GM10248 (cell line): ENCODE results near the gene DRC3.

Source experiments
- CTCF ChIA-PET: fragments of 300-600 bp; sonication (Branson Sonifier 250); formaldehyde crosslinking; extraction: SDS; loops from one replicate; lab custom pipeline; 2021; ENCODE audit warnings: antibody characterized with exemption; lab: Yijun Ruan, JAX
- POLR2A ChIA-PET: fragments of 350-650 bp; sonication (Branson Sonifier 250); formaldehyde crosslinking; extraction: SDS; loops from one replicate; lab custom pipeline; 2020; ENCODE audit warnings: antibody characterized with exemption; lab: Yijun Ruan, JAX
- DNase-seq: peaks from one replicate; pipeline ENCODE4 v3.0.0; 2012; ENCODE audit errors: extremely low spot score
- TF ChIP-seq, protein P1 (sequence below): IDR thresholded peaks from 2 replicates; pipeline ENCODE4 v1.5.1; 2012; ENCODE audit warnings: mild to moderate bottlenecking, low read depth; ENCODE audit errors: extremely low read depth, missing control alignments, control extremely low read depth

DRC3 gene

DNA sequence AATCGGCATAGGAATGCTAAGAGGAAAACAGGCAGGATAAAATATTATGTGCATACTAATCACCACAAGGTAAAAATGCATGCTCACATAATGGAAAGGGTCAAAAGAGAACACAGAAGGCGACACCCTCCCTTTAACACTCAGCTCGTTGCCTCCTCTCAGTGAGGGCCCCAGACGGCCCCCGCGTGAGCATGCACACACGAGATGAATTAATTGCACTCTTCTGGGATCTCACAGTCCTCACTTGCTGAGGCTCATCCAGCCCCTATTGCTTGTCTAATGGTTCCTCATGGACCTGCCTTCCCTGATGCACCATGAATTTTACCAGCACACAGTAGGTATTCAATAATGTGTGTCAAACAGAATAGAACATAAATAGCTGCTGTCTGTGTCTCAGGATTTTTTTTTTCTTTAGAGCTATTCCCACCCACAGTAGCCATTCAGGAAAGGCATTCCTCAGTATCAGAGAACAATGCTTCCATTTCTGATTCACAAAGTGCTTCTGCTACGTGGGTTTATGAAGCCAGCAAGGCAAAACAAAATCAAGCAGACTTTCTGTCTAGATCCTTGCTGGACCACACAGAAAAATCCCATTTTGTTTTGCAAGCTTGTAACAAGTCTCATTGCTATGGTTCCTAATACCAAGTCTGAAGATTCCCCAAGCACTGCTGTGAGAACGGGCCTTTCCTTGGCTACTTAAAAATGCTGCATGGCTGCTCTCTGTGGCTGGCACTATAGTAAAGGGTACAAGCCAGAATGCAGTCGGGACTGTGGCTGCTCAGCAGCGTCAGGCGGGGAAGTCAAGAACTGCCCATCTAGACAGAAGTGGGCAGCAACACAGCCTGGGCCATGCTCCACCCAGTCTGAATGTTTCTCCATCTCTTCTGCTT lies 44.0 kb upstream of the DRC3 start:
- ChIA-PET POLR2A (no interaction called here), CTCF (interaction anchor here (1.3 to 2.4 kb wide), 2 partner anchors 10 to 19 kb away, joined by 4 to 17 read pairs; no protein-coding TSS in a partner anchor)
- TF ChIP-seq, protein P1, sequence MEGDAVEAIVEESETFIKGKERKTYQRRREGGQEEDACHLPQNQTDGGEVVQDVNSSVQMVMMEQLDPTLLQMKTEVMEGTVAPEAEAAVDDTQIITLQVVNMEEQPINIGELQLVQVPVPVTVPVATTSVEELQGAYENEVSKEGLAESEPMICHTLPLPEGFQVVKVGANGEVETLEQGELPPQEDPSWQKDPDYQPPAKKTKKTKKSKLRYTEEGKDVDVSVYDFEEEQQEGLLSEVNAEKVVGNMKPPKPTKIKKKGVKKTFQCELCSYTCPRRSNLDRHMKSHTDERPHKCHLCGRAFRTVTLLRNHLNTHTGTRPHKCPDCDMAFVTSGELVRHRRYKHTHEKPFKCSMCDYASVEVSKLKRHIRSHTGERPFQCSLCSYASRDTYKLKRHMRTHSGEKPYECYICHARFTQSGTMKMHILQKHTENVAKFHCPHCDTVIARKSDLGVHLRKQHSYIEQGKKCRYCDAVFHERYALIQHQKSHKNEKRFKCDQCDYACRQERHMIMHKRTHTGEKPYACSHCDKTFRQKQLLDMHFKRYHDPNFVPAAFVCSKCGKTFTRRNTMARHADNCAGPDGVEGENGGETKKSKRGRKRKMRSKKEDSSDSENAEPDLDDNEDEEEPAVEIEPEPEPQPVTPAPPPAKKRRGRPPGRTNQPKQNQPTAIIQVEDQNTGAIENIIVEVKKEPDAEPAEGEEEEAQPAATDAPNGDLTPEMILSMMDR, result no peak
- no peak for DNase-seq

DNA sequence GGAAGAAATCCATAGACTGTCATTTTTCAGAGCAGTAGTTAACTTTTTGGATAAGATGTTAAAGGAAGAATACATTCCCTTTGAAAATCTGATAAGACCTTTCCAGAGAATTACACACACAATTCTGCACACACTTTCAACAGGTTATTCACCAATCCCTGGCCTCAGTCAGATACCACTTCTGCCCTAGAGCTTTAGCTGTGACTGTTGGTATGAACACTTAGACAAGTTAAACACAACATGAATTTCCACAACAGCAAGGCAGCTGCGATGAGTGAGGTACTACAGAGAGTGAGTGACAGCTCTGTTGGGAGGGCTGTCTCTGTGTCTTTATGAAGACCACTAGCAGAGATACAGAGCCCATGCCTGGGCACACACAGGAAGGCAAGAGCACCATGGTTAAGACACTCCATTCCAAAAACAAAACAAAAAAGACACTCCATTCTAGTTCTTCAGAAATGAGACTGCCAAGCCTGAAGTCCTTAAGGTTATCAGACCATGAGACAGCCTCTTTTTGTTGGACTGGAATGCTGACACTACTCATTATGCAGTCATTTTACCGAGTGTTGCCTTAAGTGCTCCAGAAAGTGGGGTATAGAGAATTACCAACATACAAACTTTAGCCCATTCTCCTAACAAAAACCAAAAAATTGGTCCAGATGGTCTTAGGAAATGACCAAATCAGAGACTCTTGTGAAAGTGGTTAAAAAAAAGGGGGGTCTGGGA lies 42.8 kb upstream of the DRC3 start:
- CTCF ChIA-PET, result interaction anchor here (1.3 to 2.1 kb wide), 2 partner anchors 9 to 26 kb away, joined by 3 to 6 read pairs; no protein-coding TSS in a partner anchor
- POLR2A ChIA-PET, result no interaction called here
- TF ChIP-seq, protein P1, result no peak
- DNase-seq, result no peak

DNA sequence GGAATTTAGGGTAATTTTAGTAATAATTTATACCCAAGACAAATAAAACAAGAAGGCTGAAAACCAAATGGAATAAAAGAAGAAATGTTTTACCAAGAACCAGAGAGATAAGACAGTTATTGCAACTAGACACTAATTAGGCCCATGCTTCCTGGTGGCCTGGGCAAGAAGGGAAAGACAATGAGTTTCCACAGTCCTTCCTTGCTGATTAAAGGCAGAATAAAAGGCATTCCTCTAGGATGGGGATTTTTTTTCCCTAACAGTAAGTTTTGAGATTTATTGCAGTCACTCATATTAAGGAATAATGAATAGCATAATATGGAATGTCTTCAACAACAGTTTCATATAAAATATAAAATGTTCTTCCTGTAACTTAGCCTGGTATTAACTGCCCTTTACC lies 42.0 kb upstream of the DRC3 start:
- POLR2A ChIA-PET, result no interaction called here
- TF ChIP-seq, protein P1, result no peak

DNA sequence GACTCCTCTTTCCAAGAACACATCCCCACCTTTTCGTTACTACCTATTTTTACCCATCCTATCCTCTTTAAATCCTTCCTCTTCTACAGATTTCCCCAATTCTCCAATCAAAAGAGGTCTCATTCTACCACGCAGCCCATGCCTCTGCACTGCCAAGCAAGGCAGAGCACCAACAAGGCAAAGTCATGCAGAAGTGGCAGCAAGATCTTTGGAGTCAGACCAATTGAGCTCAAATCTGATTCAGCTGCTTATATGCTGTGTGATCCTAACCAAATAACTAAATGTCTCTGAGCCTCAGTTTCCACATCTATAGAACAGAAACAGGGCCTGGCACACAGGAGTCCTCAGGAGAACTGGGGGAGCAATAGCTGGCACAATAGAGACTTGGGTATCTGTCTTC lies 41.5 kb upstream of the DRC3 start:
- DNase-seq, result no peak
- CTCF ChIA-PET, result interaction anchor here (1.3 to 2.3 kb wide), 4 partner anchors 10 to 25 kb away, joined by 3 to 17 read pairs (median 5); no protein-coding TSS in a partner anchor
- TF ChIP-seq, protein P1, result no peak
- POLR2A ChIA-PET, result no interaction called here

More for the DNA sequence above, 42.0 kb upstream of the DRC3 start:
- CTCF ChIA-PET, result interaction anchor here (1.3 to 2.1 kb wide), 2 partner anchors 10 to 25 kb away, joined by 3 to 6 read pairs; no protein-coding TSS in a partner anchor
- DNase-seq, result no peak

DNA sequence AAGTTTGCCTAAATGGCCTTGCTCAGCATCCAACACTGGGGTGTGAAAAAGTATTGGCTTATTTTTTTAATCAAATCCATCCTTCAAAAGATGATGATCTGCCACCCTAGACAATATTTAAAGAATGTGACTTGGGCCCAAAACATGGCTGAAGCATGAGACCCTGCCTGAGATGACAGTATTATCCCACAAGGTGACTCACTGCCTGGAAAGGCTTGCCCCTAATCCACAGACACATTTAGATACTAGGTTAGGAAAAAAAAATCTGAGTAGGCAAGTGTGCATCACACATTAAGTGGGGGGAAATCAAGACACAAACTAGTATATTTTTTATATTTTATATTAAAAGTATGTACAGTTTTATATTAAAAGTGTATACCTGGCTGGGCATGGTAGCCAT lies 38.9 kb upstream of the DRC3 start:
- ChIA-PET POLR2A (no interaction called here), CTCF (no interaction called here)
- DNase-seq, result no peak
- TF ChIP-seq, protein P1, result no peak

DNA sequence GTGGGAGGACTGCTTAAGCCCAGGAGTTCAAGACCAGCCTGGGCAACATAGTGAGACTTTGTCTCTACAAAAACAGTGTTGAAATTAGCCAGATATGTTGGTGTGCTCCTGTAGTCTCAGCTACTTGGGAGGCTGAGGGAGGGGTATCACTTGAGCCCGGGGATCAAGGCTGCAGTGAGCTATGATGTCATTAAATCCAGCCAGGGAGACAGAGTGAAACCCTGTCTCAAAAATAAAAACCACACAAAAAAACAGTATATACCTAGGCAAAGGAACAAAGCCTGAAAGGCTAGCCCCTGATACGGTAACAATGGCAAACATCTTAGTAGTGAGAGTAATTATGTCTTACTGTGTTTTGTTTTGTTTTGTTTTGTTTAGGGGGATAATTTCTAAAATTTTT lies 38.4 kb upstream of the DRC3 start:
- DNase-seq, result no peak
- ChIA-PET CTCF (interaction anchor here (1.6 to 2.2 kb wide), 3 partner anchors 15 to 55 kb away, joined by 3 to 16 read pairs (median 3); no protein-coding TSS in a partner anchor), POLR2A (no interaction called here)
- TF ChIP-seq, protein P1, result no peak
